Measurements from ENCODE around the gene PTPN20.
A peak's percentile ranks its signal among the peaks of the same experiment; 100 is the strongest.

Gene PTPN20

GRCh38 chr10:47036771-47037170 is 125.5 kb downstream of the PTPN20 start:
- DNase-seq = no peak

- DNase-seq = no peak
These were observed 126.6 kb downstream of the PTPN20 start for GRCh38 chr10:47037654-47038425.

- DNase-seq = no peak
These were observed 127.8 kb downstream of the PTPN20 start for GRCh38 chr10:47038881-47039561.

- DNase-seq = no peak
These were observed 128.3 kb downstream of the PTPN20 start for GRCh38 chr10:47039562-47039913.

GRCh38 chr10:47040041-47040491 is 128.8 kb downstream of the PTPN20 start:
- no peak for DNase-seq

- DNase-seq = no peak
These were observed 129.5 kb downstream of the PTPN20 start for GRCh38 chr10:47040681-47041080.

- no peak for DNase-seq
These were observed 130.4 kb downstream of the PTPN20 start for GRCh38 chr10:47041396-47042198.

- DNase-seq = no peak
These were observed 130.9 kb downstream of the PTPN20 start for GRCh38 chr10:47042199-47042473.

- no peak for DNase-seq
These were observed 131.8 kb downstream of the PTPN20 start for GRCh38 chr10:47042780-47043750.

GRCh38 chr10:47043928-47044538 is 132.8 kb downstream of the PTPN20 start:
- DNase-seq = no peak

- DNase-seq = no peak
These were observed 133.5 kb downstream of the PTPN20 start for GRCh38 chr10:47044741-47045140.

GRCh38 chr10:47045331-47045861 is 134.2 kb downstream of the PTPN20 start:
- DNase-seq = no peak

- DNase-seq = no peak
These were observed 135.3 kb downstream of the PTPN20 start for GRCh38 chr10:47046321-47047126.

GRCh38 chr10:47047127-47047504 is 135.9 kb downstream of the PTPN20 start:
- DNase-seq = no peak

- peak; percentile 17 for DNase-seq
These were observed 136.6 kb downstream of the PTPN20 start for GRCh38 chr10:47047577-47048525.

- no peak for DNase-seq
These were observed 137.3 kb downstream of the PTPN20 start for GRCh38 chr10:47048526-47048905.

- DNase-seq = no peak
These were observed 138.0 kb downstream of the PTPN20 start for GRCh38 chr10:47049056-47049851.

GRCh38 chr10:47049906-47050305 is 138.7 kb downstream of the PTPN20 start:
- no peak for DNase-seq
